ENCODE data around the gene C3orf80. TPM values are rescaled to one million over a fixed set of nuclear protein-coding genes. Genes with fewer than 3 reads are reported as not detected.
A peak's percentile ranks its signal among the peaks of the same experiment; 100 is the strongest.

C3orf80 gene
- total and polyA plus RNA-seq, 2 donors, result 0.05 to 0.21 TPM

- H3K9me3 ChIP-seq (ENCODE audit: control insufficient read depth in 2 of 2, insufficient read depth in 1 of 2, low read length in 1 of 2), result no peaks in the 10 kb centered on the region
- H3K4me1 ChIP-seq (ENCODE audit: control insufficient read depth in 2 of 2, insufficient read depth in 2 of 2, low read length in 2 of 2), result no peaks in the 10 kb centered on the region
- no peaks in the 10 kb centered on the region for H3K27me3 ChIP-seq (ENCODE audit: control insufficient read depth in 2 of 2, insufficient read depth in 1 of 2, low read length in 1 of 2)
- no peak for DNase-seq (ENCODE audit: low read depth in 6 of 9, low spot score in 9 of 9)
- H3K27ac ChIP-seq (ENCODE audit: low read depth in 1 of 2, low read length in 1 of 2), result no peak overlapping the region
- no peaks in the 10 kb centered on the region for H3K36me3 ChIP-seq (ENCODE audit: control insufficient read depth in 2 of 2, insufficient read depth in 2 of 2, low read length in 1 of 2)
- no peak overlapping the region for H3K4me3 ChIP-seq (ENCODE audit: low read length in 2 of 2)
These were observed 39.5 kb upstream of the C3orf80 start for GRCh38 chr3:160185751-160186150.

GRCh38 chr3:160187288-160187687 is 37.9 kb upstream of the C3orf80 start:
- no peaks in the 10 kb centered on the region for H3K27me3 ChIP-seq (ENCODE audit: control insufficient read depth in 2 of 2, insufficient read depth in 1 of 2, low read length in 1 of 2)
- no peak overlapping the region for H3K4me3 ChIP-seq (ENCODE audit: low read length in 2 of 2)
- no peak overlapping the region for H3K27ac ChIP-seq (ENCODE audit: low read depth in 1 of 2, low read length in 1 of 2)
- no peak for DNase-seq (ENCODE audit: low read depth in 6 of 9, low spot score in 9 of 9)
- H3K9me3 ChIP-seq (ENCODE audit: control insufficient read depth in 2 of 2, insufficient read depth in 1 of 2, low read length in 1 of 2), result no peaks in the 10 kb centered on the region
- H3K36me3 ChIP-seq (ENCODE audit: control insufficient read depth in 2 of 2, insufficient read depth in 2 of 2, low read length in 1 of 2), result no peaks in the 10 kb centered on the region
- 96% methylated on average over 2 of the region's 2 CpGs for WGBS
- H3K4me1 ChIP-seq (ENCODE audit: control insufficient read depth in 2 of 2, insufficient read depth in 2 of 2, low read length in 2 of 2), result no peaks in the 10 kb centered on the region

- H3K4me1 ChIP-seq (ENCODE audit: control insufficient read depth in 2 of 2, insufficient read depth in 2 of 2, low read length in 2 of 2), result peaks cover 3 to 4% of the 10 kb centered on the region in 2 donors
- WGBS, result 97% methylated on average over 1 of the region's 1 CpG
- H3K27me3 ChIP-seq (ENCODE audit: control insufficient read depth in 2 of 2, insufficient read depth in 1 of 2, low read length in 1 of 2), result no peaks in the 10 kb centered on the region
- no peak overlapping the region for H3K27ac ChIP-seq (ENCODE audit: low read depth in 1 of 2, low read length in 1 of 2)
- H3K4me3 ChIP-seq (ENCODE audit: low read length in 2 of 2), result no peak overlapping the region
- no peaks in the 10 kb centered on the region for H3K9me3 ChIP-seq (ENCODE audit: control insufficient read depth in 2 of 2, insufficient read depth in 1 of 2, low read length in 1 of 2)
- no peak for DNase-seq (ENCODE audit: low read depth in 6 of 9, low spot score in 9 of 9)
- no peaks in the 10 kb centered on the region for H3K36me3 ChIP-seq (ENCODE audit: control insufficient read depth in 2 of 2, insufficient read depth in 2 of 2, low read length in 1 of 2)
These were observed 32.8 kb upstream of the C3orf80 start for GRCh38 chr3:160192310-160193029.

GRCh38 chr3:160193644-160194192 is 31.5 kb upstream of the C3orf80 start:
- WGBS, result 96% methylated on average over 6 of the region's 6 CpGs
- Histone ChIP-seq H3K36me3 (ENCODE audit: control insufficient read depth in 2 of 2, insufficient read depth in 2 of 2, low read length in 1 of 2) (no peaks in the 10 kb centered on the region), H3K4me3 (ENCODE audit: low read length in 2 of 2) (no peak overlapping the region), H3K4me1 (ENCODE audit: control insufficient read depth in 2 of 2, insufficient read depth in 2 of 2, low read length in 2 of 2) (peaks cover 3 to 4% of the 10 kb centered on the region in 2 donors), H3K27ac (ENCODE audit: low read depth in 1 of 2, low read length in 1 of 2) (no peak overlapping the region), H3K9me3 (ENCODE audit: control insufficient read depth in 2 of 2, insufficient read depth in 1 of 2, low read length in 1 of 2) (no peaks in the 10 kb centered on the region), H3K27me3 (ENCODE audit: control insufficient read depth in 2 of 2, insufficient read depth in 1 of 2, low read length in 1 of 2) (no peaks in the 10 kb centered on the region)
- peak in 1 of 9 donors; percentile 13 for DNase-seq (ENCODE audit: low read depth in 6 of 9, low spot score in 9 of 9)

GRCh38 chr3:160194438-160194837 is 30.8 kb upstream of the C3orf80 start:
- Histone ChIP-seq H3K27ac (ENCODE audit: low read depth in 1 of 2, low read length in 1 of 2) (peak overlapping the region in 1 of 2 donors; percentile 13), H3K4me3 (ENCODE audit: low read length in 2 of 2) (no peak overlapping the region), H3K4me1 (ENCODE audit: control insufficient read depth in 2 of 2, insufficient read depth in 2 of 2, low read length in 2 of 2) (peaks cover 3 to 4% of the 10 kb centered on the region in 2 donors), H3K9me3 (ENCODE audit: control insufficient read depth in 2 of 2, insufficient read depth in 1 of 2, low read length in 1 of 2) (no peaks in the 10 kb centered on the region), H3K36me3 (ENCODE audit: control insufficient read depth in 2 of 2, insufficient read depth in 2 of 2, low read length in 1 of 2) (no peaks in the 10 kb centered on the region), H3K27me3 (ENCODE audit: control insufficient read depth in 2 of 2, insufficient read depth in 1 of 2, low read length in 1 of 2) (no peaks in the 10 kb centered on the region)
- WGBS, result 91% methylated on average over 1 of the region's 1 CpG
- no peak for DNase-seq (ENCODE audit: low read depth in 6 of 9, low spot score in 9 of 9)

GRCh38 chr3:160195106-160195505 is 30.1 kb upstream of the C3orf80 start:
- Histone ChIP-seq H3K4me1 (ENCODE audit: control insufficient read depth in 2 of 2, insufficient read depth in 2 of 2, low read length in 2 of 2) (peaks cover 3 to 4% of the 10 kb centered on the region in 2 donors), H3K9me3 (ENCODE audit: control insufficient read depth in 2 of 2, insufficient read depth in 1 of 2, low read length in 1 of 2) (no peaks in the 10 kb centered on the region), H3K4me3 (ENCODE audit: low read length in 2 of 2) (no peak overlapping the region), H3K27ac (ENCODE audit: low read depth in 1 of 2, low read length in 1 of 2) (no peak overlapping the region), H3K27me3 (ENCODE audit: control insufficient read depth in 2 of 2, insufficient read depth in 1 of 2, low read length in 1 of 2) (no peaks in the 10 kb centered on the region), H3K36me3 (ENCODE audit: control insufficient read depth in 2 of 2, insufficient read depth in 2 of 2, low read length in 1 of 2) (no peaks in the 10 kb centered on the region)
- no peak for DNase-seq (ENCODE audit: low read depth in 6 of 9, low spot score in 9 of 9)

- DNase-seq (ENCODE audit: low read depth in 6 of 9, low spot score in 9 of 9), result no peak
- Histone ChIP-seq H3K4me3 (ENCODE audit: low read length in 2 of 2) (no peak overlapping the region), H3K27me3 (ENCODE audit: control insufficient read depth in 2 of 2, insufficient read depth in 1 of 2, low read length in 1 of 2) (no peaks in the 10 kb centered on the region), H3K9me3 (ENCODE audit: control insufficient read depth in 2 of 2, insufficient read depth in 1 of 2, low read length in 1 of 2) (no peaks in the 10 kb centered on the region), H3K4me1 (ENCODE audit: control insufficient read depth in 2 of 2, insufficient read depth in 2 of 2, low read length in 2 of 2) (peaks cover 3 to 4% of the 10 kb centered on the region in 2 donors), H3K36me3 (ENCODE audit: control insufficient read depth in 2 of 2, insufficient read depth in 2 of 2, low read length in 1 of 2) (no peaks in the 10 kb centered on the region), H3K27ac (ENCODE audit: low read depth in 1 of 2, low read length in 1 of 2) (no peak overlapping the region)
- 97% methylated on average over 9 of the region's 9 CpGs for WGBS
These were observed 28.6 kb upstream of the C3orf80 start for GRCh38 chr3:160196511-160197104.

GRCh38 chr3:160199108-160199507 is 26.1 kb upstream of the C3orf80 start:
- Histone ChIP-seq H3K4me3 (ENCODE audit: low read length in 2 of 2) (no peak overlapping the region), H3K36me3 (ENCODE audit: control insufficient read depth in 2 of 2, insufficient read depth in 2 of 2, low read length in 1 of 2) (no peaks in the 10 kb centered on the region), H3K4me1 (ENCODE audit: control insufficient read depth in 2 of 2, insufficient read depth in 2 of 2, low read length in 2 of 2) (no peaks in the 10 kb centered on the region), H3K9me3 (ENCODE audit: control insufficient read depth in 2 of 2, insufficient read depth in 1 of 2, low read length in 1 of 2) (no peaks in the 10 kb centered on the region), H3K27ac (ENCODE audit: low read depth in 1 of 2, low read length in 1 of 2) (no peak overlapping the region), H3K27me3 (ENCODE audit: control insufficient read depth in 2 of 2, insufficient read depth in 1 of 2, low read length in 1 of 2) (no peaks in the 10 kb centered on the region)
- 97% methylated on average over 3 of the region's 3 CpGs for WGBS
- no peak for DNase-seq (ENCODE audit: low read depth in 6 of 9, low spot score in 9 of 9)

- Histone ChIP-seq H3K4me3 (ENCODE audit: low read length in 2 of 2) (no peak overlapping the region), H3K27ac (ENCODE audit: low read depth in 1 of 2, low read length in 1 of 2) (no peak overlapping the region), H3K27me3 (ENCODE audit: control insufficient read depth in 2 of 2, insufficient read depth in 1 of 2, low read length in 1 of 2) (no peaks in the 10 kb centered on the region), H3K4me1 (ENCODE audit: control insufficient read depth in 2 of 2, insufficient read depth in 2 of 2, low read length in 2 of 2) (no peaks in the 10 kb centered on the region), H3K36me3 (ENCODE audit: control insufficient read depth in 2 of 2, insufficient read depth in 2 of 2, low read length in 1 of 2) (no peaks in the 10 kb centered on the region), H3K9me3 (ENCODE audit: control insufficient read depth in 2 of 2, insufficient read depth in 1 of 2, low read length in 1 of 2) (no peaks in the 10 kb centered on the region)
- DNase-seq (ENCODE audit: low read depth in 6 of 9, low spot score in 9 of 9), result no peak
- WGBS, result 98% methylated on average over 1 of the region's 1 CpG
These were observed 24.9 kb upstream of the C3orf80 start for GRCh38 chr3:160200353-160200752.
